A172 (cell line): ENCODE measurements around the gene TBC1D5. TPM values are rescaled to one million over a fixed set of nuclear protein-coding genes. Genes with fewer than 3 reads are reported as not detected.

ENCODE experiments used
- DNase-seq: peaks from one replicate; pipeline ENCODE4 v3.0.0-alpha.2; 2015; ENCODE audit warnings: low spot score
- total RNA-seq: library from RNA; depleted of rRNA; stranded (reverse); fragments of >200 nt; shearing (Covaris generic); gene quantifications from 2 replicates; pipeline ENCODE4 v1.2.3, GENCODE V29; 2014

The TBC1D5 gene
- total RNA-seq, 1 experiment from 2014 or later = 115 TPM

GRCh38 chr3:17302774-17303173 is 439.7 kb downstream of the TBC1D5 start:
- peak; percentile 38 for DNase-seq

- no peak for DNase-seq
These were observed 440.3 kb downstream of the TBC1D5 start for GRCh38 chr3:17302170-17302569.

- DNase-seq = no peak
These were observed 441.2 kb downstream of the TBC1D5 start for GRCh38 chr3:17301271-17301670.

- DNase-seq = no peak
These were observed 442.0 kb downstream of the TBC1D5 start for GRCh38 chr3:17300441-17300840.

- no peak for DNase-seq
These were observed 444.4 kb downstream of the TBC1D5 start for GRCh38 chr3:17298038-17298437.

GRCh38 chr3:17292556-17292955 is 449.9 kb downstream of the TBC1D5 start:
- DNase-seq = no peak

- no peak for DNase-seq
These were observed 451.5 kb downstream of the TBC1D5 start for GRCh38 chr3:17290894-17291293.

- no peak for DNase-seq
These were observed 453.5 kb downstream of the TBC1D5 start for GRCh38 chr3:17288839-17289399.

GRCh38 chr3:17287006-17287689 is 455.3 kb downstream of the TBC1D5 start:
- DNase-seq = no peak

- DNase-seq = no peak
These were observed 464.4 kb downstream of the TBC1D5 start for GRCh38 chr3:17278006-17278405.

- DNase-seq = no peak
These were observed 475.6 kb downstream of the TBC1D5 start for GRCh38 chr3:17266846-17267245.

- DNase-seq = no peak
These were observed 480.6 kb downstream of the TBC1D5 start for GRCh38 chr3:17261627-17262369.

- DNase-seq = no peak
These were observed 482.2 kb downstream of the TBC1D5 start for GRCh38 chr3:17260257-17260656.

GRCh38 chr3:17259685-17260084 is 482.7 kb downstream of the TBC1D5 start:
- DNase-seq = no peak

GRCh38 chr3:17258823-17259436 is 483.5 kb downstream of the TBC1D5 start:
- DNase-seq = peak; percentile 39

GRCh38 chr3:17257269-17257668 is 485.2 kb downstream of the TBC1D5 start:
- no peak for DNase-seq

GRCh38 chr3:17243621-17244020 is 498.8 kb downstream of the TBC1D5 start:
- no peak for DNase-seq

- no peak for DNase-seq
These were observed 503.0 kb downstream of the TBC1D5 start for GRCh38 chr3:17239417-17239816.

GRCh38 chr3:17238023-17238422 is 504.4 kb downstream of the TBC1D5 start:
- DNase-seq = no peak

GRCh38 chr3:17235310-17235709 is 507.1 kb downstream of the TBC1D5 start:
- no peak for DNase-seq

- DNase-seq = no peak
These were observed 508.0 kb downstream of the TBC1D5 start for GRCh38 chr3:17234382-17234781.

GRCh38 chr3:17233398-17233800 is 509.0 kb downstream of the TBC1D5 start:
- DNase-seq = peak; percentile 78

- no peak for DNase-seq
These were observed 510.0 kb downstream of the TBC1D5 start for GRCh38 chr3:17232442-17232841.
